ENCODE results near the gene PRKAA1.

Gene PRKAA1

DNA sequence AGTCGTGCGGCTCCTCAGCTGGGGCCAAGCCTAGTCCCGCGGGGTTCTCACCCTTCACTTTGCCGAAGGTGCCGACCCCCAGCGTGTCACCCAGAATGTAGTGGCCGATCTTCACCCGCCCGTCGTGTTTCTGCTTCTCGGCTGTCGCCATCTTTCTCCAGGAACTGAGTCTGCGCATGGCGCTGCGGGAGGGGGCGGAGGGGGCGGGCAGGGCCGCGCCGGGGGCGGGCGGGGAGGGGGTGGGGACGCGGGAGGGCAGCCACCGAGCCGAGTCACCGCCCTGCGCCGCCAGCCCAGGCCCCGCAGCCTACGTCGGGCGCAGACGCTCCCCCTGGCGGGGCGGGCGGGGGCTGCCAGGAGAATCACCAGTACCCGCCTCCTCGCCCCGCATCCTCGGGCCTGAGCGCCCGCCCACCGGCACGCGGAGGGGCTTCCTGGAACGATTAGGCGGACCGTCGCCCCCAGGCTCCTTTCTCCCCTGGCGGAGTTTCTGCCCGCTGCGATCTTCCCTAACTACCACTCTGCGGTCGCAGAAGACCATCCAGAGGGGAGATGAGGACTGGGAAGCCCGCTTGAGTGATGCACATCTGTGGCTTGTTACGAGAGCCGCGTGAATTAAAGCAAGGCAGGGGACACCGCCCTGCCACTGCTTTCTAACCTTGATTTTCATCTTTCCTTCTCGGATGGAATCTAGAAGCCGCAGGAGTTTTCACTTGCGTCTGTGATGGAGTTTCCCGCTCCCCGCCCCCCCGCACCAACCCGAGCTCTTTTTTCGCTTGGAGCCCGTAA is at the start of gene PRKAA1:
TSS of gene PRKAA1 (minus strand) at position 363 of the 789 bp plus-strand sequence. CDS start at position 178, 185 bp downstream.
- peak; percentile 44 for DNase-seq

DNA sequence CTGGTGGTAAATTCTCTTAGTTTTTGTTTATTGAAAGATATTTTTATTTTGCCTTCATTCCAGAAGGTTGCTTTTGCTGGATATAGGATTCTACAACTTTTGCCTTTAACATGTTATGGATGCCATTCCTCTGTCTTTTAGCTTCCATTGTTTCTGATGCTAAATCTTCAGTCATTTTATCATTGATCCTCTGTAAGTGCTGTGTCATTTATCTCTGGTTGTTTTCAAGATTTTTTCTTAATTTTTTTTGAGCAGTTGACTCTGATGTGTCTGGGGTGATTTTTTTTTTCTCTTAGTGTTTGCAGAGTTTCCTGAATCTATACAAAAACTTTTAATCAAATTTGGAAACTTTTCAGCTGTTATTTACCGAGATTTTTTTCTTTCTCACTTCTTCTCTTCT is 49.4 kb upstream of the PRKAA1 start:
- DNase-seq, result no peak

DNA sequence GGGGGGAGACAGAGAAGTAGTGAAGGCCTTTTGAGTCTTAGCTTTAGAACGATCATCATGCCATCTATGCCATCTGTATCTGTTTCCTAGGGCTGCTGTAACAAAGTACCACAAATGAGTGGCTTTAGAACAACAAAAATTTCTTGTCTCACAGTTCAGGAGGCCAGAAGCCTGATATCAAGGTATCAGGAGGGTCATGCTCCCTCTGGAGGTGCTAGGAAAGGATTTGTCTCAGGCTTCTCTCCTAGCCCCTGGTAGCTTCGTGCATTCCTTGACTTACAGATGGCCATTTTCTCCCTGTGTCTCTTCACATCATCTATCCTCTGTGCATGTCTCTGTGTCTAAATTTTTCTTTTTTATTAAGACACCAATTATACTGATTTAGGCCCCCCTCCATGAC is 48.2 kb upstream of the PRKAA1 start:
- no peak for DNase-seq

DNA sequence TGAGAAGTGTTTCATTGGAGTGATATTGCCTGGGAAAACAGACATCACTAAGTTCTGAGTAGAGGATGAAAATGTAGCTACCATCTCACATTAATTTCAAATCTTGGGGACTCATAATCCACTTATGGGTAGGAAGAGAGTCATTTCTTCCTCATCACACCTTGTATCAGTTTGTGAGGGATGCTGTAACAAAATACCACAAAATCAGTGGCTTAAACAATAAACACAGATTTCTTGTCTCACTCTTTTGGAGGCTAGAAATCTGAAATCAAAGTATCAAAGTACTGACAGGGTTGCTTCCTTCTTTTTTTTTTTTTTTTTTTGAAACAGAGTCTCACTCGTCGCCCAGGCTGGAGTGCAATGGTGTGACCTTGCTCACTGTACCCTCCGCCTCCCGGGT is 46.4 kb upstream of the PRKAA1 start:
- no peak for DNase-seq

DNA sequence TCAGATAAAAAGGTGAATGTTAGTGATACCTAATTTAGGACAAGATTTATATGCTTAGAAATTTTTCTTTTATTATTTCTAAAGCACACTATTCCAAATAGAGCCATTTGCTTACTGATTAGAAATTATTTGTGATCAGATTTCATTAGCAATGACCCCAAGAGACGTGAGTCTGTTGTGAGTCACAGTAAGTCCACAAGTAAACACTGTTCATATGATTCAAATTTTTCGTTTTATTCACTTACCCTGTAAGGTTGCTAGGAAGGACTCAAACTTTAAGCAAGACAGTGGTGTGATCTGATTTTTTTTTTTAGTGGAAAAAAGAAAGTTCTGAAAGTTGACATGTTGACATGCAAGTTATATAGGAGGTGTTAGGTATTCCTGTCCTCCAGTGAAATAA is 44.2 kb upstream of the PRKAA1 start:
- no peak for DNase-seq

DNA sequence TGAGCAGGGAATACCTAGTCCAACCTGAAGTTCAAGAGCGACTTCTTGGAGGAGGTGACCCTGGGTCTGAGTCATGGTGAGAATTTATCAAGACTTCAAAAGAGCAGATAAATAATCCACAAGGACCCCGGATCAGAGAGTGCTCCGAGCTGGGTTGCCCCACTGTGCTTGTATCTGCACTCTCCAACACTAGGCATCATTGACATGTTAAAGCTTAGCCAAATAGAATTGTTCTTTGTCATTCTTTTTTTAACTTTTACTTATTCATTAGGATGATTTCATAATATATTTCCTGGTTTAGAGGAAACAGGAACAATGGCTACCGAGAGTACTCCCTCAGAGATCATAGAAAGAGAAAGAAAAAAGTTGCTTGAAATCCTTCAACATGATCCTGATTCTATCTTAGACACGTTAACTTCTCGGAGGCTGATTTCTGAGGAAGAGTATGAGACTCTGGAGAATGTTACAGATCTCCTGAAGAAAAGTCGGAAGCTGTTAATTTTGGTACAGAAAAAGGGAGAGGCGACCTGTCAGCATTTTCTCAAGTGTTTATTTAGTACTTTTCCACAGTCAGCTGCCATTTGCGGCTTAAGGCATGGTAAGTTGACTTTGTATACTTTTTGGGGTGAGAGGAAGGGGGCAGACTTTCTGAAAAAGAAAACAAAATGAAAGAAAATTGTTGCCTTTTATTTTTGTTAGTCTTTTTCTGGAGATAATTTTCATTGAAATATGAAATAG is 43.1 kb upstream of the PRKAA1 start, which contains the start of gene CARD6:
TSS of gene CARD6 (plus strand) at position 300 of the 738 bp plus-strand sequence. CDS start at position 316, 16 bp downstream.
- peak; percentile 2 for DNase-seq

DNA sequence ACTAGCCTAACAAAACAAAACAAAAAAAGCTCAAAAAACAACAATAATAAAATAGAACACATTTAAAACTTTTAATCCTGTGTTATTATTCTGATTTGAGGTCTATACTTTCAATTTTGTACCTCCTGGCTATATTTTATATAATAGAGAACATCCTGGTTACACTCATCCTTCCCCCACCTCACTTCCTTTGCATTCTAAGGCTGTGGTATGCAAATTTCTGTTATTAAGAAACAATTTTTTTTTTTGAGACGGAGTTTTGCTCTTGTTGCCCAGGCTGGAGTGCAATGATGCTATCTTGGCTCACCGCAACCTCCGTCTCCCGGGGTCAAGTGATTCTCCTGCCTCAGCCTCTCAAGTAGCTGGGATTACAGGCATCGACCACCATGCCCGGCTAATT is 39.9 kb upstream of the PRKAA1 start:
- DNase-seq, result no peak

DNA sequence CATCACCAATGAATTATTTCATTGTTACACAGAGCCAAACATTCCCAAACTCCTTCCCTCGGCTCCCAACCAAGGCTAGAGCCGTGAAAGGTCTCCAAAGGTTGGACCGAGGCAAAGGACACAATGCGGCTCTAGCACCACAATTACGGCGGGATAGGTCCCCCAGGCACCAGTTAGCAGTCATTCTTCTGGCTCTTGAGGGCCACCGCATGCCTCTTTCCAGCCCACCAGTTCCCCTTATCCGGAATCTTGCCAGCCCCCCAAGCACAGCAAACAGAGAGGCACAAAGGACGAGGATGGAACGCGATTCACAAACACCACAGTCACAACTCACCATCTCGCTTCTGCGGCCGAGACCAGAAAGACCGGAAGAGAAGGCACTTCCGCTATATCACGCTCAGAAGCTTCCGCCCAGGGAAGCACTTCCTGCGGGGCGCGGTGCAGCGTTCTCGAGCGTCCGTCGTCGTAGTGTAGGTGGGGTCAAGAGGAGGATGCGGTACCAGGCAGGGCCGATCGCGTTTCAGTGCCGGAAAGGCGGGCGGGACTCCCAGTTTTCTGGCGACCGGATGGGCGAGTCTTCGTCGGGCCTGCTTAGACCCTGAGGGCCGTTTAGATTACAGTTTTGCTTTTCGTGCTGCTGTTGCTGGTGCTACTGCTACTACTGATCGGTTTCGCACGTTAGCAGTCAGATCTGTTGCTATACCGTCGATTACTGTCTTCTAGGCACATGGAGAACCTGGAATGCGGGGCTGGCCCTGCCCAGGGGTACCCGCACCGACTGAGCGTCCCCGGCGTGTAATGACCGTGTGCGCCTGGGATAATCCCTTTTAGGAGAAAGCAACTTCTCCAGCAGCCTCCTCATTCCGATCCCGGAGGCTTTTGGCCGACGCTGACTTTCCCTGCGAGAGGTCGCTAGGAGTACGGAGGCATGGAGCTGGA is 36.9 kb upstream of the PRKAA1 start, which contains the start of gene RPL37:
TSS of gene RPL37 (minus strand) at position 374 of the 939 bp plus-strand sequence. CDS start at position 337, 37 bp downstream.
- DNase-seq, result peak; percentile 83

DNA sequence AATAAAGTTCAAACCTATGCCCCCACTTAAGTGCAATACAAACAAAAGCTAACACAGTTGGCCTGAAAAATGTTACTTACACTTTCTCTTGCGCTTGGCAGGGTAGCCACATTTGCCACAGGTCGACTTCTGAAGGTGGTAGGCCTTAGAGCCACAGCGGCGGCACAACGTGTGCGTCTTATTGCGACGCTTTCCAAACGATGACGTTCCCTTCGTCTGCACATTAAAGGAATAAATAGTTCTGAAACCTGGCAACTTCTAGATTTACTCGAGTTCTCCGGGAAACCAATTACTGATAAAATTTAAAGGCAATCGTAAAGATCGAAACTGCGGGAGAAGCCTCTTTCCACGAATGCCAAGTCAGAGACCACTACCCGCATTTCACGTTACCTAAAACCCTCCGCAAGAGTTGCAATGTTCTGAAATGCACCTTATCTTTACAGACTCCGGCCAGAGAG is 36.2 kb upstream of the PRKAA1 start:
- DNase-seq, result no peak

DNA sequence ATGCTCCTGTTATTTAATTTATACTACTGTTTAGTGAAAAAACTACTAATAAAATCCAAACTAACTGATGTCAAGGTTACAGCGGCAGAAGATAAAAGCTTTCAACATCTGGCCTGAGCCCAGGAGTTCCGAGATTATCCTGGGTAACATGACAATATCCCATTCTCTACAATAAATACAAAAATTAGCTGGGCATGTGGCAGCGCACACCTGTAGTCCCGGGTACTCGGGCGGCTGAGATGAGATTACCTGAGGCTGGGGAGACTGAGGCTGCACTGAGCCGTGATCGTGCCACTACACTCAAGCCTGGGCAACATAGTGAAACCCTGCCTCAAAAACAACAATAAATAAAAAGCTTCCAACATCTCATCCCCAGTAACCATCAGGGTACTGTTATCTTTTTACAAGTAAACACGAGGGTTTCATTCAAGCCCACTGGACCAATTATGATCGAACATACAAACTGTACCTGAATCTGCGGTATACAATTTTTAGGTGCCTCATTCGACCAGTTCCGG is 35.6 kb upstream of the PRKAA1 start:
- no peak for DNase-seq

DNA sequence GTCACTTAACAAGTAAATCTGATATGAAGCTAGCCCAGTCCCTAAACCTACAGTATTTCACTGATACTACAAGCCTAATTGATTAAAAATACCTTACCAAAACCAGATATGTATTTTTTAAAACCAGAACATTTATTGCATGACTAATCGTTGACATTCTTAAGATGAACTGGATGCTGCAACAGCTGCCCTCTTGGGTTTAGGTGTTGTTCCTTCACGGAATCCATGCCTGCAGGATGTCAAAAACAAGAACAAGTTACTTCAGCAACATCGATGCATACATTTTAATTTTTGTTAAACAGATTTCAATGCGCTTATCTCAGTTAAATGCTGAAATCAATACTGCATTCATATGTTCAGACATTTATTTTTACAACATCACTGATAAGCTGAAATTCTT is 34.2 kb upstream of the PRKAA1 start:
- DNase-seq, result no peak

DNA sequence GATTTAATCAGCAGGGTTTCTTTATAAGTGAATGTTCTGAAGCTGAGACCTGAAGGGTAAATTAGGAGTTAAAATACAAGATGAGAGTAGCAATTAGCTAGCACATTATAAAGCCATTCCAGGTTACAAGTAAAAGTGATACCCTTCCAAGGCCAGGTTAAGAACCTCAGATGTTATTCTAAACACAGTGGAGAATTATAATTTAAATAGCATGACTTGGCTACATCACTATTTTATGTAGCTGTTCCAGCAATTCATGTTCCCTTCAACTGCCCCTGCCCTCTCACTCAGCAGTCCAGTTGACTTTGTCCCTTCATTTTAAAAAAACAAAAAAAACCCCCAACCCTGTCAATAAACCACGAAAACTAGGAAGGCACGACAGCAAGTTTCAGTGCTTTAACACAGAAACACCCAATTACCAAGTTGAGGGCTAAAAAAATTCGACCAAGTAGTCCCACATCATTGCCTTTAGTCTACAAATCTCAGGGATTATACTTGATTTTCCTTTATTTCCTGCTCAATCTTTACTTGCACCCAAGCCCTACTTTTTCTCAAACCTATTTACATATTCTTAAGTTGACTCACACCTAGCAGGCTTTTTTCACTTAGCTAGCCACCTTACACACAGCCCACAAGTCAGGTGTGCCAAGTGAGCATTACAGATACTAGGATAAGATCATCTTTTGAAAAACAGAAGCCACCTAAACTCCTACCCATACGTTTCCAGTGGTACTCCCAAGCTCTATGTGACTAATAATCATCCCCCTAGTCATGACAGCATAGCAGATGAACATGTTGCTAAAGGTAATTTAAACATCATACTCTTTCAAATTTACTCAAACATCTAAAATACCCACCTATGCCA is 33.4 kb upstream of the PRKAA1 start:
- no peak for DNase-seq

DNA sequence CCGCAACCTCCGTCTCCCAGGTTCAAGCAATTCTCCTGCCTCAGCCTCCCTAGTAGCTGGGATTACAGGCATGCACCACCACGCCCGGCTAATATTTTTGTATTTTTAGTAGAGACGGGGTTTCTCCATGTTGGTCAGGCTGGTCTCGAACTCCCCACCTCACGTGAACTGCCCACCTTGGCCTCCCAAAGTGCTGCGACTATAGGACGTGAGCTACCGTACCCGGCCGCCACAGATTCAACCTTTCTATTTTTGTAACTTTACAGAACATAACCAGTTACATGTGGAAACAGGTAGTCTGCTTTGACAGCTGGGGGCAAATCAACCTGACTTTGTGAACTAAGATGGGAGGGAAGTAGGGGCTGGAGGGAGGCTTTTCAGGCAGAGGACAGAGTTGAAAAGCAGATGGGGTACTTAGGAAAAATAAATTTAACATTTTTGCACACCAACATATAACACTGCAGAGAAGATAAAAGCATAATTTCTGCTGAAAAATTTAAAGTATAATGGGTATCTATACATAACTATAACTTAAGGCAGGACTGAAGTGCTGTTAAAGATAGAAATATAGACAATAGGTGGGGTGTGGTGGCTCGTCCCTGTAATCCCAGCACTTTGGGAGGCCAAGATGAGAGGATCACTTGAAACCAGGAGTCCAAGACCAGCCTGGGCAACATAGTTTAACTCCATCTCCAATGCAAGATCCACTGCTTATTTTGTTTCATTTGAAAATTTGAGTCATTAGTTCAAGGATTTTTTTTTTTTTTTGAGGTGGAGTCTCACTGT is 31.8 kb upstream of the PRKAA1 start:
- no peak for DNase-seq

DNA sequence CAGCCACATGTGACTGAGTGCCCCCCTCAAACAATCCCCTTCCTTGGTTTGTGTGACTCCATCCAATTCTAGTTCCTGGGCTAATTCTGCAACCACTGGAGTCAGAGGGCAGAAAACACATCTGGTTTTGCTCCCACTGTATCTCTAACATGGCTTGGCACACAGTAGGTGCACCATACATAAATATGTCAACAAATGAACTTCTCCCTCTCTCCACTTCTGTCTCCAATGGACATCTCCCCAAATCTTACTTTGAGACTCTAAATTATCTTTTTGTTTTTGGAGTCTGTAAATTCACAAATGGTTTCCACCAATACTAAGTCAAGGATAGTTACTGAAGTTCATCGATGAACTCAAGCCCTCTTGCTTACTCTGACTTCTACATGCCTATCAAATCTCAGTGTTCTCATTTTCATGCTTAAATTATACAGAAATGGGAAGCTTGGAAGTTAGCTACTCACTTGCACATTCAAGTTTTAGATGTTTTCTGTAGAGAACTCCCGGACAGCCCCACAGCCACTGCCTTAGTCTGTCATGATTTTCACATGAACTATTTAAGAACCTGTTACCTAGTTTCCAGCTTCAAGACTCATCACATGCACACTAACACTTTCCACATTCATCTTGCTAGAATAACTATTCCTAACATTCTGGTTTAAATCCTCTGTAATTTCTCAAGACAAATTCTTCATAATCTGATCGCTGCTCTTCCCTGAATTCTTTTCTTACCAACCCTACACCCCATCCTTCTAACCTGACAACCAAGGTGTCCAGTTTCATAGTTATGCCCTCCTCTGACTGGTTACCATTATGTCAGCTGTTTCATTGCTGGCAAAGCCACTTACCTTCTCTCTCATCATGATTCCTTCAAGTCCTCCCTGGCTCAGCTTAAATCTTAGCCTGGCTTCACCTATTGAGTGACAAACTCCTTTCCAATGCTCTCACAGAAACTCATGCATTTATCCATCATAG is 30.8 kb upstream of the PRKAA1 start:
- no peak for DNase-seq

DNA sequence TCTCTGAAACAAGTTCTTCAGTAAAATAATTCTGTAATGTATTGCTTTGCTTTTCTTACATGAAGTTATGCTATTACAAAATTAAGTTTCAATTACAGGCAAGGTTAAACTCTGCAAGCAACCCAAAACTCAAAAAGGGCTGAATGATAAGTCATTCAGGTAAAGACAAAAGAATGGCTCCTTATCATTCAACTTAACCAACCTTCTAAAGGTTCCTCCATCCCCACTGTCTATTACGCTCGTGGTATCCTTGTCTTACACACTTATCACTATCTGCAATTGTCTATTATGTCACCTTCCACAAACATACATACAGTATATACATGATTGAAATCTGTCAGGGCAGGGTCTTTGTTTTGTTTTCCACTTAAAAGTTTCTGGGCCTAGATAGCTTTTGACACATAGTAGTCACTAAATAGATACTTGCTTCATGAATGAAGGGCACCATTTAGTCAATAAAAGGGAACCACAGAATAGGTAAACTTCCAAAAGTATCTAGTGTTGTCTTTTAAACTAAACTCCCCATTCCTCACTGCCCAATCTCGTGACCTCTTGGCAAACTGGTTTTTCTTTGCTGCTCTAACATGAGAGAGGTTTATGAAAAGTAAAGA is 30.0 kb upstream of the PRKAA1 start:
- no peak for DNase-seq

DNA sequence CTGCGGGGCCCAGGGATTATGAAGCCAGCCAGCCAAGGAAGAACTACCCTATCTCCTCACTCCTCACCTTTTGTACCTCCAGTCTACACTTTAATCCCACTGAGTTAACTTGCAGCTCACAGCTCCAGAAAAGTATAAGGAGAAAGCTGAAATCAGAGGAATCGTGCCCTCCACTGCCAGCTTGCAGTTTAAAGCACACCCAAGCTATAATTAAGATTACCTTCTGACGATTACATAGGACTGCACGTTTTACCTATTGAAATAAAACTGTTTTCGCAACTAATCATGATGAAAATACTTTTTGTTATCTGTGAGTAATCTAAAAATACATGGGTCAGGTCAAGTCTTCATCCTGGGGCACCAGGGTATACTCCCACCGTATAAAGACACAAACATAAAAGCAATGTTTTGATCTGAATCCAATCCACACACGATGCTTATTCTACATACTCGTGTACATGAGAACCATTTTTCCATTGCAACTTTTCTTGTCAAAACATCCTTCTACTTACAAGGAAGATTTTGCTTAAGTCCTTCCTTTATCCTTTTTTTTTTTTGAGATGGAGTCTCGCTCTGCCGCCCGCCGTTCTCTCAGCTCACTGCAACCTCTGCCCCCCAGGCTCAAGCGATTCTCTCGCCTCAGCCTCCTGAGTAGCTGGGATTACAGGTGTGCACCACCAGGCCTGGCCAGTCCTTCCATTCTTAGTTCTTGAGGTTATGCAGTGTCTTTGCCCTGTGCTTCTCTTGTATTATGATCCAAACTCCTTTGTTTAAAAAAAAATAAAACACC is 29.2 kb upstream of the PRKAA1 start:
- no peak for DNase-seq

DNA sequence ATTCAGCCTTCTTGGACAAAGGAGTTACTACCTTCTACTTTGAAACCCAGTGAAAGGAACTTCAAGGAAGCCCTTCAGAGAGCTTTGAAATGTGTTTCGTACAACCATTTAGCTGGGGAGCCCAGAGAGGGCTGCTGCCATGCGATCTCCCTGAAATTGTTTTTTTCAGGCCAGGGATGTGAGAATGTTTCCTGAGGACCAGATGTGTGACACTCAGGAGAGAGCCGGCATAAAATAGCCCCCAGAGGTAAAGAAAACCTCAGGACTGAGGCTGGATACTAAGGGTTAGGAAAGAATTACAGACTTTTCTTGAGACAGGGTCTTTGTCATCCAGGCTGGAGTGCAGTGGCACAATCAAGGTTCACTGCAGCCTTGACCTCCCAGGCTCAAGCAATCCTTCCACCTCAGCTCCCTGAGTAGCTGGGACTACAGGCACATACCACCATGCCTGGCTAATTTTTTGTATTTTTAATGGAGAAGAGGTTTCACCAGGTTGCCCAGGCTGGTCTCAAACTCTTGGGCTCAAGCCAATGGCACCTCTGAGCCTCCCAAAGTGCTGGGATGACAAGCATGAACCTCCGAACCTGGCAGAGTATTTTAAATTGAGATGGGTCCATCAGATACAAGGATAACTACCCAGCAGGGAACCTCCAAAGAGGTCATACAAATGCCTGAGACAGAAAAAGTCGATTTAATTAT is 28.5 kb upstream of the PRKAA1 start:
- DNase-seq, result no peak

All from DMS79 (cell line).